ENCODE measurements around the gene HTR3A. TPM values are rescaled to one million over a fixed set of nuclear protein-coding genes. Genes with fewer than 3 reads are reported as not detected.

HTR3A gene
- polyA plus RNA-seq, 1 donor (not counting 4 experiments of a cell fraction or from before 2014, with no cell fraction given), result not detected

DNA sequence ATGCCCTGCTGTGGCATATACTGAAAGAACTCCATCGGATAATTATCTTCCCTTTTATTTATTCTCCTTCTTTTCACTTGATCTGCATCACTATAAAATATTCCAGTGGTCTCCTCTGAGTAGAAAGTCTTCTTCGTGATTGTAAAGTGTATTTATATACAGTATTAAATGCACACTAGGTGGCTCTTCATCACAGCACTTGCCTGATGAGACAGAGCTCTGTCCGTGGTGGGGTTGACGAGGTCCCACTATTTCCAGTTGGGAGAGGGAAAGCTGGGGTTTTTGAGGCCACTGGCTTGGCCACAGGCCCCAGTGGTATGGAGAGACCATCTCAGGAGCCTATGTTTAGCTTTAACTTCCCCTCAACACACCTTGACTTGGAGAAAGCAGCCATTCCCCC, 53.0 kb downstream of the HTR3A start:
- H3K4me3 ChIP-seq (ENCODE audit: control insufficient read depth in 2 of 3, extremely low read depth in 1 of 3, insufficient read depth in 2 of 3, low read depth in 1 of 3, low read length in 3 of 3), result no peak overlapping the region
- H3K9ac ChIP-seq (ENCODE audit: control insufficient read depth, extremely low read depth, insufficient read depth, low read length), result no peak overlapping the region
- no peak overlapping the region for H2AFZ ChIP-seq (ENCODE audit: control insufficient read depth, low read length)
- dilution Hi-C loops (cut with MboI; ENCODE audit: extremely low pct_ligation_motif_present, low sequenced_read_pairs), result loop anchor here (25.0 kb wide), 1 partner anchor 234 kb away; no protein-coding TSS in a partner anchor
- no peaks in the 10 kb centered on the region for H3K79me2 ChIP-seq (ENCODE audit: control insufficient read depth, insufficient read depth, low read length)
- no peaks in the 10 kb centered on the region for H3K9me1 ChIP-seq (ENCODE audit: control insufficient read depth, extremely low read depth, insufficient read depth, low read length)
- no peaks in the 10 kb centered on the region for H3K4me1 ChIP-seq (ENCODE audit: control insufficient read depth, extremely low read depth, insufficient read depth, low read length)
- no peak for FAIRE-seq
- no peaks in the 10 kb centered on the region for H4K20me1 ChIP-seq (ENCODE audit: control insufficient read depth, extremely low read depth, insufficient read depth, low read length)
- H3K9me3 ChIP-seq (ENCODE audit: control insufficient read depth, low read depth, low read length), result no peaks in the 10 kb centered on the region
- no peak for DNase-seq (ENCODE audit: low read depth, low spot score)
- no peaks in the 10 kb centered on the region for H3K36me3 ChIP-seq (ENCODE audit: control insufficient read depth in 2 of 2, extremely low read depth in 1 of 2, insufficient read depth in 2 of 2, low read length in 2 of 2)
- H3K27ac ChIP-seq (ENCODE audit: control insufficient read depth, insufficient read depth, low read length), result no peak overlapping the region
- TF ChIP-seq CTCF (optimal IDR thresholded peaks at IDR 0.05 in 1 of 3, IDR thresholded peaks at IDR 0.05 in 1 of 3, conservative IDR thresholded peaks at IDR 0.05 in 1 of 3; ENCODE audit: extremely low read depth in 1 of 3, insufficient read depth in 2 of 3, low read length in 3 of 3) (peak in 1 of 3 experiments; percentile 13), EZH2 (IDR thresholded peaks at IDR 0.05; ENCODE audit: low read length) (no peak)
- no peak overlapping the region for H3K4me2 ChIP-seq (ENCODE audit: control insufficient read depth, extremely low read depth, insufficient read depth, low read depth, low read length)
- H3K27me3 ChIP-seq (ENCODE audit: control insufficient read depth, extremely low read depth, insufficient read depth, low read length), result peaks cover 5% of the 10 kb centered on the region

DNA sequence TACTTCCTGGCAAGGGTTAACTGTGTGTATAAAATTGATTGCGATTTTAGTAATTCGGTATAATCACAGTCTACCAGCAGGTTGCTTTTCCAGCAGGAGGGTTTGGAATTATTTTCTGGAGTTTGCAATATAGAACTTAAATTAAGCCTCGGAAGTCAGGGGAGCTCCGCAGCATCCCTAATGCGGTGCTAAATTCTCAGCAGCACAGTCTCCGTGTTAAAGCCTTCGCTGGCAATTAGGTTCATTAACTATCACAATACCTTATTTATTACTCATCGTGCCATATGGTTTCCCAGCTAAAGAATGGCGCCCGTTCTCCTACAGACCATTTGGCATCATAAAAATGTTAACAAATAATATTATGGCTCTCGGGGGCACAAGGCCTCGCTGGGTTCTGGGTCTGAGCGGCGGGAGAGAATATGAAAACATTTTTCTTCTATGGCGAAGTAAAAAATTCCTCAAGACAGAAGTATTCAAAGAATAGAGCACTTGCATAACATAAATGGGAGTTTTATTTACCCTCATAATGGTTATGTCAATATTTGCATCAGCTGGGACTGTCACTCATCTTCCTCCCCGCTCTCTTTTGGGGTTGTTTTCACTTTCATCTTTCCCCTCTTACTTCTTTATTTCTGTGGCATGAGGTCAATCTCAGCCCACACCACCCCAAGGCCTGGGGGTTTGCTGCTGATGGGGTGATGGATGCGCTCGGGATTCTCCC, 56.5 kb downstream of the HTR3A start:
- Histone ChIP-seq H3K79me2 (ENCODE audit: control insufficient read depth, insufficient read depth, low read length) (no peaks in the 10 kb centered on the region), H2AFZ (ENCODE audit: control insufficient read depth, low read length) (no peak overlapping the region), H3K27ac (ENCODE audit: control insufficient read depth, insufficient read depth, low read length) (no peak overlapping the region), H4K20me1 (ENCODE audit: control insufficient read depth, extremely low read depth, insufficient read depth, low read length) (no peaks in the 10 kb centered on the region), H3K27me3 (ENCODE audit: control insufficient read depth, extremely low read depth, insufficient read depth, low read length) (peaks cover 19% of the 10 kb centered on the region), H3K4me3 (ENCODE audit: control insufficient read depth in 2 of 3, extremely low read depth in 1 of 3, insufficient read depth in 2 of 3, low read depth in 1 of 3, low read length in 3 of 3) (no peak overlapping the region), H3K4me1 (ENCODE audit: control insufficient read depth, extremely low read depth, insufficient read depth, low read length) (no peaks in the 10 kb centered on the region), H3K9me1 (ENCODE audit: control insufficient read depth, extremely low read depth, insufficient read depth, low read length) (no peaks in the 10 kb centered on the region), H3K36me3 (ENCODE audit: control insufficient read depth in 2 of 2, extremely low read depth in 1 of 2, insufficient read depth in 2 of 2, low read length in 2 of 2) (no peaks in the 10 kb centered on the region), H3K9ac (ENCODE audit: control insufficient read depth, extremely low read depth, insufficient read depth, low read length) (no peak overlapping the region), H3K4me2 (ENCODE audit: control insufficient read depth, extremely low read depth, insufficient read depth, low read depth, low read length) (no peak overlapping the region), H3K9me3 (ENCODE audit: control insufficient read depth, low read depth, low read length) (no peaks in the 10 kb centered on the region)
- DNase-seq (ENCODE audit: low read depth, low spot score) (no peak), FAIRE-seq (no peak)
- TF ChIP-seq CTCF (optimal IDR thresholded peaks at IDR 0.05 in 1 of 3, IDR thresholded peaks at IDR 0.05 in 1 of 3, conservative IDR thresholded peaks at IDR 0.05 in 1 of 3; ENCODE audit: extremely low read depth in 1 of 3, insufficient read depth in 2 of 3, low read length in 3 of 3) (no peak), EZH2 (IDR thresholded peaks at IDR 0.05; ENCODE audit: low read length) (no peak)
- dilution Hi-C loops (cut with MboI; ENCODE audit: extremely low pct_ligation_motif_present, low sequenced_read_pairs), result loop anchor here (25.0 kb wide), 1 partner anchor 231 kb away; no protein-coding TSS in a partner anchor
